ENCODE data around the gene WDFY1.

WDFY1 gene, protein sequence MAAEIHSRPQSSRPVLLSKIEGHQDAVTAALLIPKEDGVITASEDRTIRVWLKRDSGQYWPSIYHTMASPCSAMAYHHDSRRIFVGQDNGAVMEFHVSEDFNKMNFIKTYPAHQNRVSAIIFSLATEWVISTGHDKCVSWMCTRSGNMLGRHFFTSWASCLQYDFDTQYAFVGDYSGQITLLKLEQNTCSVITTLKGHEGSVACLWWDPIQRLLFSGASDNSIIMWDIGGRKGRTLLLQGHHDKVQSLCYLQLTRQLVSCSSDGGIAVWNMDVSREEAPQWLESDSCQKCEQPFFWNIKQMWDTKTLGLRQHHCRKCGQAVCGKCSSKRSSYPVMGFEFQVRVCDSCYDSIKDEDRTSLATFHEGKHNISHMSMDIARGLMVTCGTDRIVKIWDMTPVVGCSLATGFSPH

DNA sequence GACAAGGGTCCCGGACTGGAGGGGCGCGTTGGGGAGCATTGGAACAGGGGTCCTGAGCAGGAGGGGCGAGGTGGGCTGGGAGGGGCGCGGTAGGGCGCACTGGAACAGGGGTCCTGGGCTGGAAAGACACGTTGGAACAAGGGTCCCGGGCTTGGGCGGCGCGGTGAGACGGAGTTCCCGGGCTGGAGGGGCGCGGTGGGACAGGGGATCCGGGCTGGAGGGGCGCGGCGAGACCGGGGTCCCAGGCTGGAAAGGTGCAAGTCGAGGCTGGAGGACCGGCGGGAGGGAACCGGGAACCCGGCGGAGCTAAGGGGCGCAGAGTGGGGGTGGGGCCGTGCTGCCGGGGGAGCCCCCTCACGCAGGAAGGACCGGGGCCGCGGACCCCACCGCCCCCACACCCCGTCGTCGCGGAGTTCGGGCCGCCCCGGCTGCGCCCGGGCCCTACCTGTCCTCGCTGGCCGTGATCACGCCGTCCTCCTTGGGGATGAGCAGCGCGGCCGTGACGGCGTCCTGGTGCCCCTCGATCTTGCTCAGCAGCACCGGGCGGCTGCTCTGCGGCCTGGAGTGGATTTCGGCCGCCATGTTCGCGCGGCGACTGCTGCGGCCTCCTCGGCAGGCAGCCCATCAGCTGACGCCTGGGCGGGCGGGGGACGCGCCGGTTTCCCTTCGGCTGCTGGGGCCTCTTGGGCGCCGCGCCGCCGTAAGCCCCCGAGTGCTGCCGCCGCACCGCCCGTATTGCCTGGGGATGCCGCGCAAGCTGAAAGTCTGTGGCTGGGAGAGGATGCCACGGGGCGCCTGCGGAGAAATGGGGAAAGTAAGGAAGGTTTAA is at the start of gene WDFY1:
TSS of gene WDFY1 (minus strand) at position 633 of the 829 bp plus-strand sequence. CDS start at position 582, 51 bp downstream.
- peak; percentile 65 for DNase-seq

DNA sequence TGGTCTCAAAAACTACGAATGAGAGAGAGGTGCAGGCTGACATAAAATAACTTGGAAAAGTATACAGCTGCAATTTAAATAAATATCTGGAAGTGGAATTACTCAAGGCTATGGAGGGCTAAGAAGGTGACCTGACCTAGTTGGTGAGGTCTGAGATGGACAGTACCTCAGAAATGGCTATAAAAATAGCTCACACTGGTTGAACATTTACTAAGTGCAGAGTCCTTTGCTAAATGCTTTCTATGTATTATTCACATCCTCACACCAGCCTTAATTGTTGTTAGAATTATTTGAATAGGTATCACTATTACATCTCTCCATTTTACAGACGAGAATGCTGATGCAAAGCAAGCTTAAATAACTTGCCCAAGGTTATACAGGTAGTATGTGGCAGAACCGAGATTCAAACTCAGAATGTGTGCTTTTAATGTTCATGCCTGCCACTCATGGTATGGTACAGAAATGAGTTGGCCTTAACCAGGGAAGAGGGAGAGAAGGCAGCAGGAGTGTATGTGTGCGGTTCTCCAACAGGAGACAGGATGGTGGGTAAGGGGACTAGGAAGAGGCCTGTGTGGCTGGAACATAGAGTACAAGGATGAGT is 49.5 kb upstream of the WDFY1 start:
- DNase-seq: no peak

DNA sequence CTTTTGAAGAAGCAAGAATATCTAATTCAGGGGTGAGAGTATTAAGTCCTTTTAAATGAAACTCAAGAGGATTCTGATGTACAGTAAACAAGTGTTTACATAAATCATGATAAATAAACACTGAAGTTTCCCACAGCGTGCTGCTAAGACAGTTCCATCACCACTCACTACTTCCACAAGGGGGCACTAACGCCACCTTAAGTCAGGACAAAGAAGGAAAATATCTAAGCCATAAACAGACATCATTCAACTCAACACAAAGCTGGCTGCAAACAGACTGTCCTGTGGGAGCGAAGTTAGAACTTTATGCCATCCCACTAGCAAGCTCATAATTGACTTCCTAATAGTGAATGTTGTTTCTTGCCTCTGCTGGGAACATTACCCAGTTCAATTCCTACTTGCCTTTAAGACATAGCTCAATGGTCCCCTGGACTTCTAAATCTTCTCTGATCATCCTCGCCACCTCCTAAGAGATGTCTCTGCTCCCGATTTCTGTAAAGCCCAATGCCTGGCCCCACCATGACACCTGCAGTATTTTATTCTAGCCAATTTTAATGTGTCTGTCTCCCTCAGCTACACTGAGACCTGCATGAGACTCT is 48.6 kb upstream of the WDFY1 start:
- peak; percentile 55 for DNase-seq

DNA sequence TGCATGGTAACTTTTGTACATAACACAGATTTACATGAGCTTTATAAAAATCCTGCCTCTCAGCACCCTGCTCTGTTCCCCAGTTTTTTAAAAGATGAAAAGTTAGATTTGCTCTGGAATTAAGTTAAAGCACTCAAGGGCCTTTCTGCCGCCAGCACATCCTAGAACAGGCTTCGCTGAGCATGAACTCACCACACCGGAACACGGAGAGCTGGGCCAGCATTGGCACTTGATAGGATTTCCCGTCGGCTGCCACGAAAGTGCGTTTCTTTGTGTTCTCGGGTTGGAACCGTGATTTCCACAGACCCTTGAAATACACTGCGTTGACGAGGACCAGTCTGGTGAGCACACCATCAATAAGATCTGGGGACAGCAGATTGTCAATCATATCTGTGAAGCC is 46.5 kb upstream of the WDFY1 start:
- DNase-seq: no peak

DNA sequence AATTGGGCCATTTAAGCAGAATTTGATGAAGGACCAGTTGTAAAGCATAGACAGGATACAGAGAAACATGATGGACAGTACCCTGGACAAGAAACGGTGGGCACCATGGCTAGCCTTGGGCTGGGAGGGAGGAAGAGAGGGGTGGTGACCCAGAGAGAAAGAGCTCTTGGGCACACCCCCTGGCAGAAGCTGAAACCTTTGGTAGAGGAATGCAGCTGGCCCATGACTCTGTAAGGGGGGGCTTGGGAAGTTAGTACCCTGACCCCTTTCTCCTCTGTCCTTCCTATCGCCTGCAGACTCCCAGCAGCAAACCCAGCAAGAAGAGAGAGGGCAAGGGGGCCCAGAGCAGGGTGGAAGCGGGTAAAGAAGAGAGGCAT is 44.7 kb upstream of the WDFY1 start:
- no peak for DNase-seq

DNA sequence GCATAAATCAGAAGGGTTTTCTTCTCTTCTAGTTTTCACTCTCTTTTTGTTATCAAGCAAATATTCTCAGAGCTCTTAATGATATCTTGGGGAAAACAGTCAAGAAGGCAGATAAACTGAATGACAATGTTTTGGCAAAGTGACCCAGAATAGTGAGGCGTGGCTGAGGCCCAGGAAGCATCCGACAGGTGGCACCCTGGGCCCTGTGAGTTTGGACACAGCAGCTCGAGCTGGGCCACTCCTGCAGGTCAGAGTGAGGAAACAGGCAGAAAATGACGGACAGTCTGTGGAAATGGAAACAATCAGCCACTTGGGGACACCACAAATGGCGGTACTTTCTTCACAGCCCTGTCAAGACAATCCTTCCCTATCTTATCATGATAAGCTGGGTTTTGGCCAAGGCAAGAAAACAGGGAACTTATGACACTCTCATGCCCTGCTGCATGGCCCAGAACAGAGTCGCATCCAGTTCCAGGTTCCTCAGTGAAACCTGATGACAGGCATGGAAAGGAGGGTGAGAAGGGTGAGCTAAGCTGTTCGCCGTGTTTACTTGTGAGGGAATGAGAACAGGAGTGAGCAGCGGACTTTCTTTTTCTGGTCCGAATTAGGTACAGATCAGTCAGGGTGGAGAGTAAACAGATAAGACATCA is 44.2 kb upstream of the WDFY1 start:
- DNase-seq: no peak

DNA sequence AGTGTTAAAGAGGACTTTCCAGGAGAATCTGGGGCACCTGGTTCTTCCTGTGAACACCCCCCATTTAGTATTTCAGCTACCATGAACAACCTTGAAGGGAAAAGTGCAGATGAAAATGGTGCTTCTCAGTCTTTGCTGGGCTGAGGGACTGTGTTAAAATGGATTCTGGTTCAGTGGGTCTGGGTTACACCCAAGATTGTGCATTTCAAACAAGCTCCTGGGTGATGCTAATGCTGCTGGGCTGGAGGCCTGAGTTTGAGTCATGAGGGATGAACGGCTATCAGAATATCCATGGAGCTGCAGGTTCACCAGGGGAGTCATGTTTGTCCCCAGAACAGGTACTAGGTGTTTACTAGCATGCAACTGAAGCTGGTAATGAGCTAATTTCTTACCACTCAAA is 36.1 kb upstream of the WDFY1 start:
- DNase-seq: no peak

DNA sequence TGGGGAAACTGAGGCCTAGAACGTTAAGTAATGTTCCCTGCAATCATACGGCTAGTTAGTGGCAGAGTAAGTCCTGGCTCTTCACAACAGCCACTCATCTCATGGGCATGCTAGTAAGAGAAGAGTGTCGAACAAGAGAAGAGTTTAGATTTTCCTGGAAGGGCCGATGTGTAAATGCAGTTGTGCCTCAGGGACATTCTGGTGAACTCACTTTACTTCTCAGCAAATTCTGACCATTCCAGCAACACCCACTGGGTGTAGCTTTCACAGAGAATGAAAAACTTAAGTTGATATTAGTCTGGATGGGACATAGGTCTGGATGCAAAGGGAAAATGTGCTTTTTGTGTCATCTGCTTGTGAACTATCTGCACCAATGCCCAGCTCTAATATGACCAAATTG is 35.7 kb upstream of the WDFY1 start:
- no peak for DNase-seq

DNA sequence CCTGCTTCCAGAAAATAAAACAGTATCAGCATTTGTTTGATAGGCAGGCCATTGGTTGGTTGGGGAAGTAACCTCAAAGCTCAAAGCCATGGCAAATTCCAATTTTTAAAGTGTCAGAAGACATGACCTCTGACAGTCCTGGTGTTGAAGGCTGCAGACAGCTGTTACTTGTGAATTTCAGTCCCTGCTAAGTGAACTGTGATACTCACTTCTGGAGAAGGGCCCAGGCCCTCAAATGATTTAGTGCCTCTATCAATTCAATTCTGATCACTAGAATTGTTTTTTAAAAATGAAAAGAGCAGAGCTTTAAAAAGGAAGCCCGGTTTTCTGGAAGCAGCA is 35.2 kb upstream of the WDFY1 start:
- no peak for DNase-seq

DNA sequence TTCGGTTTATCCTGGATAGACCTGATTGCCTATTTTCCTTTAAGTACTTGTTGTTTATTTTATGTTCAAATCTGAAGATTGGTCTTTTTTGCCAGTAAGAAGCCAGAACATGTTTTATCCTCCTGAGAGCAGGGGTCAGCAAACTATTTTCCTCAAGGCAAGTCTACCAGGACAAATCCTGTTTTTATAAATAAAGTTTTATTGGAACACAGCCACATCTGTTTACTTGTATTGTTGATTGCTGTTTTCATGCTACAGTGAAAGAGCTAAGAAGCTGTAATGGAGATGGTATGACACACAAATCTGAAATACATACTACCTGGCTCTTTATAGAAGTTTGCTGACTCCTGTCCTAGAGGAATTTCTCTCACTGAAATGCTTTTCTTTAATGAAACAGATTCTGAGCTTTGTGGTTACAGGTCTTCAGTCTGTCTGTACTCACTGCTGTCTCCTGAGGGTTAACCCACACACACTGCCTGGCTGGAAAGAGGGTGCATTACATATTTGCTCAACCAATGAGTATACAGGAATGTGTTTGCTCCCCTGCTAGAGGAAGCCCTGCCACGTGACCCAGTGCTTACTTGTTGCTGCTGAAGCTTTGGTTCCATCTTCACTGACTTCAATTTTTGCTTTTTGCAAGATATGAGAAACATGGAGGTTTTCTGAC is 34.7 kb upstream of the WDFY1 start:
- DNase-seq: no peak

DNA sequence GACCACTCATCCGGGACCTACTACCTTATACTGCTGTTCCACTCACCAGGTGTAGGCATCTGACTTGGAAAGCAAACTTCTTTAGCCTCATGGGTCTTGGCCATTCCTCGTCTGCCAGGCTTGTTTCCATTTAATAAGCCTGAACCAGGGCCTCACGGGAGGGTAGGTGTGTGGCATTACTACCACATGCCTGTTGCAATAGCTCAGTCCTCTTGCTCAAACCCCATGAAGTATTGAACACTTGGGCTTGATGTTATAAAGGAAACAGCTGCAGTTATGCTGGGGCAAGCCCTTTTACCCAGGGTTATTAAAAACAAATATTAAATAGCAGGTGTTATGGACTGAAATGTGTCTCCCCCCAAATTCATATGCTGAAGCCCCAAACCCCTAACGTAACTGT is 33.3 kb upstream of the WDFY1 start:
- DNase-seq: no peak

DNA sequence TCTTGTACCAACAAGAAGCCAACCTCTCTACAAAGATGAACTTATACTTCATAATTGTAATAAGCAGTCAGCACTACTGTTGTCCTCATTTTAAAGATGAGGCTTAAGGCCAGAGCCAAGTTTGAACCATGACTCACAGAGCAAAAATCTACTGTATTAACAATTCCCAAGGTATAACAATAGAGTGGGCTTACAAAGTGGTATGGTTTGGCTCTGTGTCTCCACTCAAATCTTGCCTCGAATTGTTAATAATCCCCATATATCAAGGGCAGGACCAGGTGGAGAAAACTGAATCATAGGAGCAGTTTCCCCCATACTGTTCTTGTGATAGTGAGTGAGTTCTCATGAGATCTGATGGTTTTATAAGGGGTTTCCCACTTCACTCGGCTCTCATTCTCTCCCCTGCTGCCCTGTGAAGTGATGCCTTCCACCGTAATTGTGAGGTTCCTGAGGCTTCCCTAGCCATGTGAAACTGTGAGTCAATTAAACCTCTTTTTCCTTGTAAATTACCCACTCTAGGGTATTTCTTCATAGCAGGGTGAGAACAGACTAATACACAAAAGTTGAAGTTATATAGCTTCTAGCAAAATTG is 31.6 kb upstream of the WDFY1 start:
- DNase-seq: no peak

DNA sequence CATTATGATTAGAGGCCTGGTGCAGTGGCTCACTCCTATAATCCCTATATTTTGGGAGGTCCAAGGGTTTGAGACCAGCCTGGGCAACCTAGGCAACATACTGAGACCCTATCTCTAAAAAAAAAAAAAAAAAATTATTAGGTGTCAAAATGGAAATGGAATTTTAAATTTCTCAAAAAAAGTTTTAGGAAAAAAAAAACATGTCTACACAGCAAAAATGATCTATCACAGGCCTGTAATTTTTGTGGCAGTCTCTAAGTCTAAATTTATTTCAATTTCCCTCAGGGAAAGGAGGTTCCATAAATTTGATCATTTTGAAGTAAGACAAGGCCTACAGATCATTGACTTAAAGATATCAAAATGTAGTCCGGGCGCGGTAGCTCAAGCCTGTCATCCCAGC is 28.5 kb upstream of the WDFY1 start:
- DNase-seq: no peak

DNA sequence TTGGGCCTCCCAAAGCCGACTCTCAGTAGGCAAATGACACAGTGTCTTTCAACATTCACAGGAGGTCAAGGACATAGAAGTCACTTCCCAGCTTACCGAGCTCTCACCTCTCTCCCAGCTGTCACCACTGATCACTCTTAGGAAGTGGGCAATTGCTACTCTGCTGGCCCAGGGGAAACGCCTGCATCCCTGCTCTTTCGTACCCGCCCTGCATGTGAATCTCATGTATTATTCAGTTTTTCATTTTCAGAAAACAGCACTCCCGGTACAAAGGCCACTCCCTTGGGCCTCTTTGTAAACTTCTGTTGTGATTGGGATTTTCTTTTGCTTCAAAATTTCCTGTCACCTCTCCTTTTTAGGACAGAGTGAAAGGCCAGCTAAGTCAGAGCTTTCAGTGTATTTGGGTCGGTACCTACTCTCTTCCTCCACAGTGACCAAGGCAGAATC is 27.5 kb upstream of the WDFY1 start:
- no peak for DNase-seq

DNA sequence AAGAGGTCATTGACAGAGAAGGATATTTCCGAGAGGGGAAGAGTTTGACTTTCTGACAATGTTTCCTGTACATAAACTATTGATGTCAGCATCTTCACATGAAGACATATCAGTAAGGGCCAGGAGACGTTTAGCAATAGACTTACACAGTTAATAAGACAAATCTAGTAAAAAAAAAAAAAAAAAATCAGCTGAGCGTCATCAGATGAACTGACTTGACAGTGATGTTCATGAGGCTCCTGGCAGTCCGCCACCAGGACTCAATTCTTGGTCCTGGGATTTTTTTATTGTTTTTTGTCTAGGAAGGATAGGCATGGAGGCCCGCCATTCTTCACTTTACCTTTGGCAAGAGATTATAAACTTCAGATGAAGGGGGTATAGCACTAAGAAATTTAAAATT is 26.6 kb upstream of the WDFY1 start:
- no peak for DNase-seq

DNA sequence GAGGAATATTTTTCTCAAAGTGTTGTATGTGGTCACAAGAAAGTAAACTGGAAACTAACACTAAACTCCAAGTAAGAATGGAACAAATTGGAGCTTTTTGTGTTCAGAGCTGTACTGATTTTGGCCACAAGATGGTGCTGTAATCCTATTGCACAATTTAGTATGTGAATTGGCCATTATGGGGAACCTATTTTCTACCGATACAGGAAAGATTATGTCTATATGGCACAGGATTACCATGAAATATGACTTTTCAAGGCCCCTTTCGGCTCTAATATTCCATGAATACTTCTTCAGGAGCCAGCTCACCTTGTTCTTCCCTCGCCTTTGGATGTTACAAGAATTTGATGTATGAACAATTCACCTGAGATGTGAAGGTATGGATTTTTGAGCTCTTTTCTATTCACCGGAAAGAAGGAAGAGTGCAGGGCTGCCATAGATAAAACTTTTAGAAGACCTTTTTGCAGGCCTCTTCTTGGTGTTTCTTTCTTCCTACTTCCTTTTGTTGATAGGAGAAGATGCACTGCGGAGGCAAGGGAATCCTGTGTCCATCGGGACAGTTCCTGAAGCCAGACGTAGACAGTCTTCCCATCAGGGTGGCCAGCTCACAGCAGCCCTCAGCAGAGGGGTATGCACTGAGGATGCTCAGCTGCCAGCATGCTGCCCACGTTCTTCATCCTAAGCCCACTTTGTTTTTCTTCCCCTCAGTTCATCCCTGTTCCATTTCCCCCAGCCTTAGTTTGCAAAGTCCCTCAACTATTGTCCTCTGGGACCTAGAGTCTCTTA is 25.4 kb upstream of the WDFY1 start:
- peak; percentile 31 for DNase-seq

DNA sequence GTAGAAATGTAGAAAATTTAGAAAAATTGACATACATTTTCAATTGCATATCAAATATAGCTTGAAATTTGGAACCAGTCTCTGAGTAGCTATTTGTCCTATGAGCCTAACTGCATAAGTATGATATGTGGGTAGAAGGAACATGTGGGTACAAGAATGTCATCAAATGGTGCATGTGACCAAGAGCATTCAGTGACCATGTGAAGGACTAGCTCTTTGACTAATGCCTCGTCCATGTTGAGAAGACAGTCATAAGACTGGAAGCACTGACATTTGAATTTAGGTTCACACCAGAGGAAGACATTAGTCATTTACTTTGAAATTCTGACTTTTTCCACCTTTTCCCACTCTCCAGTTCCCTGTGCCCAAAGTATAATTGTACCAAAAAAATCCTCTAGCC is 24.7 kb upstream of the WDFY1 start:
- no peak for DNase-seq

DNA sequence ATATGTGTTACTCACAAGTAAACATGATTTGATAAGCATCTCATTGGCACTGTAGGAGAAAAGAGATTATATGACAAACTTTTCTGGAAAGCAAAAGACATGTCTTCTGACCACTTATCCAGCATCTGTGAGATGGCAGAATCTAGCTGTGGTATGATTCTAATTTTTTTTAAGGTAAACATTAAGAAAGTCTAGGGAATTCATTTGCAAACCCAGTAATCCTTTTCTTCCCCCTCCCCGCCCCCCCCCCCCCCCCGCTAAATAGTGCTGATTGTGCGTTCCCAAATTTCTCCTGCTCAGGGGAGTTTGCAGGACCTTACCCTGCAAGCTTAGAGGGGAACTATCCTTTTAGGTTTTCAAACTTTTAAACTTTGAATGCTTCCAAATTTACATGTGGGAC is 24.2 kb upstream of the WDFY1 start:
- DNase-seq: no peak

DNA sequence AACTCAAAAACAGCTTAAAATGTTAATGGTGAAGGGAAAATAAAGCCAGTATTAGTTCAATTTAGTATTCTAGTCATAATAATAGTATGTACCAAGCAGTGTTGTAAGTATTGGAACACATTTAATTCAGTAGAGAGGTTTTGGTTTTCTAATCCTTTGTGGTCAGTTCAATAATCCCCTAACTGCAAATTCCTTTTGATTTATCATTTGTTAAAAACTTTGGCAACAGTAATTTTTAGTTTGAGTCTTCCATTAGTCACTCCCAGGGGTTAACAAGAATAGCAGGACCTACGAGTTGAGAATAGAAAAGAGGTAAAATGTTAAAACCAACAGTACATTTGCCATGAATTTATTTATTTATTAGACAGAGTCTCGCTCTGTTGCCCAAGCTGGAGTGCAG is 22.8 kb upstream of the WDFY1 start:
- DNase-seq: no peak

DNA sequence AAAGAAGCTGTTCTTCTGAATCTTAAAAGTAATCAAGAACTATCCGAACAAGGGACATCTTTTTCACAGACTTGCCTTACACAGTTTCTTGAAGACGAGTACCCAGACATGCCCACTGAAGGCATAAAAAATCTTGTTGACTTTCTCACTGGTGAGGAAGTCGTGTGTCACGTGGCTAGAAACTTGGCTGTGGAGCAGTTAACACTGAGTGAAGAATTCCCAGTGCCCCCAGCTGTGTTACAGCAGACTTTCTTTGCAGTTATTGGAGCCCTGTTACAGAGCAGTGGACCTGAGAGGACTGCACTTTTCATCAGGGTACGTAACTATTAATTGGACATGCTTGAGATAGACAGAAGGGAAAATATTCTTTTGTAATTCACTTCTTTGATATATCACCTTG is 14.6 kb upstream of the WDFY1 start:
- no peak for DNase-seq
